Pancreas (tissue), 10 donors: ENCODE measurements around the gene PTPRG. TPM values are rescaled to one million over a fixed set of nuclear protein-coding genes. Genes with fewer than 3 reads are reported as not detected.
A peak's percentile ranks its signal among the peaks of the same experiment; 100 is the strongest.

ENCODE experiments used
- ATAC-seq, 4 donors: fragments of 200-7000 bp; cut with Tn5 transposase; one replicate each; pipeline versions ENCODE4 v1.8.0 to v1.9.1; 2020; ENCODE audit warnings: mild to moderate bottlenecking in 4 of 4, moderate library complexity in 4 of 4
- DNase-seq, 6 donors: peaks; one replicate each; pipeline ENCODE4 v3.0.0-alpha.2; 2020
- FAIRE-seq: peaks from 2 replicates; lab custom pipeline; 2012; peaks lifted over from hg19 to GRCh38; lab: Jason Lieb, UNC
- H3K27ac ChIP-seq, 4 donors: fragments of 200-600 bp; sonication (generic); 1 replicate in 3 of 4; 2 replicates in 1 of 4; pipeline versions ENCODE4 v1.5.0 to v1.8.0; 2020
- H3K27me3 ChIP-seq, 4 donors: fragments of 200-600 bp; one replicate each; pipeline ENCODE4 v1.8.0; 2021
- H3K36me3 ChIP-seq, 3 donors: fragments of 200-600 bp; sonication (generic) in 1 of 3; one replicate each; pipeline versions ENCODE4 v1.5.0 to v1.8.0; 2020 to 2021
- H3K4me1 ChIP-seq, 3 donors: fragments of 200-600 bp; one replicate each; pipeline ENCODE4 v1.8.0; 2021
- H3K4me3 ChIP-seq, 4 donors: fragments of 200-600 bp; sonication (generic) in 2 of 4; one replicate each; pipeline versions ENCODE4 v1.5.0 to v1.8.0; 2020 to 2021
- H3K9me3 ChIP-seq, 4 donors: fragments of 200-600 bp; one replicate each; pipeline ENCODE4 v1.8.0; 2021
- WGBS, 2 donors: extraction: QIAGEN DNeasy Blood & Tissue Kit; methylation state at CpG; one replicate each; pipeline ENCODE4 v1.1.7; 2013; 5-methylcytosine and 5-hydroxymethylcytosine counted together
- intact Hi-C, 3 donors: fragments of 100-400 bp; cut with DNase I; formaldehyde crosslinking; loops; one replicate each; pipeline versions ENCODE4 v1.11.1 to v1.14.2; 2022
- polyA plus RNA-seq, 2 donors: library from polyadenylated mRNA; stranded (reverse); fragments of 200-250 nt; gene quantifications; one replicate each; pipeline ENCODE4 v1.2.3, GENCODE V29; 2013
- total RNA-seq, 6 donors: library from RNA; stranded (reverse); fragmentation: NEBNext Ultra II Directional in 4 of 6; extraction: Animal tissue kit (Norgen Biotek cat#: 25700) in 4 of 6; gene quantifications; one replicate each; pipeline versions ENCODE4 v1.2.1 to v1.2.4, GENCODE V29; 2021 to 2023
- TF ChIP-seq, protein P1 (sequence below), 4 donors: fragments of 200-600 bp; sonication (generic) in 3 of 4; IDR thresholded peaks; one replicate each; pipeline versions ENCODE4 v1.5.0 to v1.8.0; 2021; ENCODE audit warnings: antibody characterized with exemption in 4 of 4
- donor health status: healthy with polysubstance abuse.
- donor health status: DM: no; HTN: no; CAD: no; lungs with moderate emphysema.
- donor health status: DM: no; HTN: no; CAD: no.
- donor health status: control.
- donor health status: control.
- donor health status: Bipolar disorder and iron deficiency.
- donor health status: DM: yes; HTN: yes; CAD: no.
- donor health status: DM: no; HTN: no; CAD: no.
- donor health status: DM: no; HTN: no; CAD: no.
- donor health status: DM: yes; HTN: yes; CAD: no.

The PTPRG gene
- total and polyA plus RNA-seq, 8 donors = 2.8 to 20.5 (median 9.5) TPM

DNA sequence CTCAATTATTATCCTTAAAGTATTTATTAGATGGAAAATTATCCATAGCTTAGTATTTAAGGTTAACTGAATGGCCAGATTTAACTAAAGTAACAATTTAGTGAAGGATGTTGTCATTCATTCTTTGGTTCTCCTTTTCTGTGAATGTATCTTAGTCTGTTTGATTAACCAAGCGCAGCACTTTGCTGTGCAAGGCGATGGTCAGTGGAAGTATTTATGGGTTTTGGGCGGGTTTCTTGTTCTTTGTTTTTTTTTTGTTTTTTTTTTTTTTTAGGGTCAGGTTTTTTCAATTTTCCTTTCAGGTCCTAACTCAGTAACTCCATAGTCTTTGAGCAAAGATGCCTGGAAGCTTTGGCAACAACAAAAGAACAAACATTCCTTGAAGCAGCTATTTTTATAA is 328.8 kb downstream of the PTPRG start:
- ATAC-seq = no peak

DNA sequence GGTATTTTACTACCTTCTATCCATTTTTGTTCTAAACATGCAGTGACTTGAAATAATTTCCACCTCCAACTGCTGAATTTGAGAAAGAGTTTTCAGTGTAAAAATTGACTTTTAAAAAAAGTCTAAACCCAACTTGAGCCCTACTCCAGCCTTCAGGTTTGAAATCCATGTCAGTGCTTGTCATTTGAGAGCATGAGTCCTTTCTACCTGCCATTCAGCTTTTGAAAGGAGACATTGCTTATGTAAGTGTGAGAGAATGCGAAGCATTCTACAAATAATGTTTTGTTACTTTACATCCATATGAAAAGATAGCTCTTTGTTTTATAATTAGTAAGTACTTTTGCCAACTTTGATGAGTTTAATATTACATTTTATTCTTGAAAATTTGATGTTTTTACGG is 329.2 kb downstream of the PTPRG start:
- Histone ChIP-seq H3K36me3 (no peaks in the 10 kb centered on the region), H3K4me3 (no peak overlapping the region), H3K27me3 (no peaks in the 10 kb centered on the region), H3K27ac (no peak overlapping the region), H3K9me3 (no peaks in the 10 kb centered on the region), H3K4me1 (peaks cover 6 to 17% (median 6%) of the 10 kb centered on the region in 3 donors)
- ATAC-seq = no peak
- TF ChIP-seq, protein P1, sequence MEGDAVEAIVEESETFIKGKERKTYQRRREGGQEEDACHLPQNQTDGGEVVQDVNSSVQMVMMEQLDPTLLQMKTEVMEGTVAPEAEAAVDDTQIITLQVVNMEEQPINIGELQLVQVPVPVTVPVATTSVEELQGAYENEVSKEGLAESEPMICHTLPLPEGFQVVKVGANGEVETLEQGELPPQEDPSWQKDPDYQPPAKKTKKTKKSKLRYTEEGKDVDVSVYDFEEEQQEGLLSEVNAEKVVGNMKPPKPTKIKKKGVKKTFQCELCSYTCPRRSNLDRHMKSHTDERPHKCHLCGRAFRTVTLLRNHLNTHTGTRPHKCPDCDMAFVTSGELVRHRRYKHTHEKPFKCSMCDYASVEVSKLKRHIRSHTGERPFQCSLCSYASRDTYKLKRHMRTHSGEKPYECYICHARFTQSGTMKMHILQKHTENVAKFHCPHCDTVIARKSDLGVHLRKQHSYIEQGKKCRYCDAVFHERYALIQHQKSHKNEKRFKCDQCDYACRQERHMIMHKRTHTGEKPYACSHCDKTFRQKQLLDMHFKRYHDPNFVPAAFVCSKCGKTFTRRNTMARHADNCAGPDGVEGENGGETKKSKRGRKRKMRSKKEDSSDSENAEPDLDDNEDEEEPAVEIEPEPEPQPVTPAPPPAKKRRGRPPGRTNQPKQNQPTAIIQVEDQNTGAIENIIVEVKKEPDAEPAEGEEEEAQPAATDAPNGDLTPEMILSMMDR (IDR thresholded peaks at IDR 0.05) = no peak
- no peak for FAIRE-seq
- intact Hi-C loops = no loop called here
- no peak for DNase-seq
- WGBS, 2 donors = 96% methylated on average over 2 of the region's 2 CpGs

More for the DNA sequence above, 328.8 kb downstream of the PTPRG start:
- TF ChIP-seq, protein P1 (IDR thresholded peaks at IDR 0.05) = no peak
- H3K4me3 ChIP-seq = no peak overlapping the region
- no peak for DNase-seq
- no peaks in the 10 kb centered on the region for H3K9me3 ChIP-seq
- 95 to 100% methylated on average over 3 of the region's 3 CpGs for WGBS, 2 donors
- intact Hi-C loops = no loop called here
- no peaks in the 10 kb centered on the region for H3K36me3 ChIP-seq
- no peaks in the 10 kb centered on the region for H3K27me3 ChIP-seq
- H3K4me1 ChIP-seq = peaks cover 6 to 12% (median 6%) of the 10 kb centered on the region in 3 donors
- H3K27ac ChIP-seq = no peak overlapping the region
- FAIRE-seq = no peak

DNA sequence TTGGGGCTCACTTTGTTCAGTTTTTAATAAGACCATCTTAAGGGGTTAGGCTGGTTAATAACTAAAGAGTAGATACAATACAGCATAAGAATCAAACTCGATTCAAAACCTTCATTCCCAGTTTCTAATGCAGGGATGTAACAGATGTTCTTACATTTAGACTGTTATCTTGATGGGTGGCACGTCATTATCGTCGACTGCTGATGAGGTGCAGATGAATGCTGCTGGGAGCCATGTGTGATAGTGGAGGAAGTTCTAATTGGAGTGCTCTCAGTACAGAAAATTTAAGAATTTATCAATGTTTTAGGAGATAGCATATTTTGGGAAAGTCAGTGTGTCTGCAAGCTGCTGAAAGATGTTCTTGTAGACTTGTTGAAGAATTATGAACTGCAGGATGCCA is 331.5 kb downstream of the PTPRG start:
- peaks cover 6 to 22% (median 6%) of the 10 kb centered on the region in 3 donors for H3K4me1 ChIP-seq
- 80 to 81% methylated on average over 4 of the region's 4 CpGs for WGBS, 2 donors
- H3K4me3 ChIP-seq = no peak overlapping the region
- DNase-seq (no peak), ATAC-seq (no peak), FAIRE-seq (no peak)
- H3K27me3 ChIP-seq = no peaks in the 10 kb centered on the region
- TF ChIP-seq, protein P1 (IDR thresholded peaks at IDR 0.05) = no peak
- intact Hi-C loops = no loop called here
- no peak overlapping the region for H3K27ac ChIP-seq
- no peaks in the 10 kb centered on the region for H3K9me3 ChIP-seq
- no peaks in the 10 kb centered on the region for H3K36me3 ChIP-seq

DNA sequence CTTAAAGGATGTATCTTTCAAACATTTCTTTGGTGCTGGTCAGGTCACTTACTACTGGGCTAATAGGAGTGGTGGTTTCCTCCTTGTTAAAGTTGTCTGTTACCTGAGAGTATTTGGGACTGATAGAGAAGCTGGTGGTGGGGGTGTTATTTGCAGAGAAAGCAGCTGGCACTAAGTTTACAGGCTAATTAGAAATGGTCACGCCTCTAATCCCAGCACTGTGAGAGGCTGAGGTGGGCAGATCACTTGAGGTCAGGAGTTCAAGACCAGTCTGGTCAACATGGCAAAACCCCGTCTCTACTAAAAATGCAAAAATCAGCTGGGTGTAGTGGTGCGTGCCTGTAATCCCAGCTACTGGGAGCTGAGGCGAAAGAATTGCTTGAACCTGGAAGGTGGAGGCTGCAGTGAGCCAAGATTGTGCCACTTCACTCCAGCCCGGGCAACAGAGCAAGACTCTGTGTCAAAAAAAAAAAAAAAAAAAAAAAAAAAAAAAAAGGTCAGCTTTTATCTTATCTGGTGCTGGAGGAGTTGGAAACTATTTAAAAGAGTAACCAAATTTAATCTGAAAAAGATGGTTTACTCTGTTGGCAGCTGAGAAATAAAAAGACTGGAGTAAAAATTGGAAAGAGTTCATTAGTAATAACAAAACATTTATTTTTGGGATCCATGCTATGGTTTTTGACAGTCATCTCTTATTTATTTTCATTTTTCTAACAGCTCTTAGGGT is 332.6 kb downstream of the PTPRG start:
- FAIRE-seq (no peak), DNase-seq (no peak), ATAC-seq (peak in 1 of 4 donors; percentile 10)
- no peaks in the 10 kb centered on the region for H3K36me3 ChIP-seq
- intact Hi-C loops = no loop called here
- H3K27ac ChIP-seq = no peak overlapping the region
- peaks cover 5 to 19% (median 6%) of the 10 kb centered on the region in 3 donors for H3K4me1 ChIP-seq
- WGBS, 2 donors = 41 to 56% methylated on average over 5 of the region's 5 CpGs
- TF ChIP-seq, protein P1 (IDR thresholded peaks at IDR 0.05) = no peak
- H3K4me3 ChIP-seq = no peak overlapping the region
- H3K27me3 ChIP-seq = no peaks in the 10 kb centered on the region
- no peaks in the 10 kb centered on the region for H3K9me3 ChIP-seq
